ENCODE data around the gene NTRK3.

DNA sequence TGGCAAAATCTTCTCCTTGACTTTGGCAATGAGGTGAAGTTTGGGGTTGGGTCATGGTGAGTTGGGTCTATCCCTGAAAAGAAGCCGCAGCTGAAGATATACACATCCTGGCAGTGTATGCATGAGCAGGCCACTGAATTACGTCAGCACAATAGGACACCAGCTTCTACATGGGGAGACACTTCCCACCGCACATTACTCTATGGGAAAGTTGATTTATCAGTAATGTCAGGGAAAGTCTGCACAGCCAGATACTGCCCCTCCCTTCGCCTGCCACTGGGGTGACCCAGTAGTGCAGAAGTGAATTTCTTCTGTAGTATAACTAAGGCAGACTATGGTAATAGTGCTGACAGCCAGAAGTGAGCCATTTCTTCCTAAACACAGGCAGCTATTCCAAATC is 245.0 kb downstream of the NTRK3 start:
- TF ChIP-seq EZH2 (IDR thresholded peaks at IDR 0.05; ENCODE audit: borderline replicate concordance, low read depth, low read length, severe bottlenecking) (no peak), MYC (IDR thresholded peaks at IDR 0.05; ENCODE audit: low read depth, low read length) (no peak), POLR2A (IDR thresholded peaks at IDR 0.05; ENCODE audit: low read depth, low read length) (no peak)
- TF ChIP-seq, protein P1, sequence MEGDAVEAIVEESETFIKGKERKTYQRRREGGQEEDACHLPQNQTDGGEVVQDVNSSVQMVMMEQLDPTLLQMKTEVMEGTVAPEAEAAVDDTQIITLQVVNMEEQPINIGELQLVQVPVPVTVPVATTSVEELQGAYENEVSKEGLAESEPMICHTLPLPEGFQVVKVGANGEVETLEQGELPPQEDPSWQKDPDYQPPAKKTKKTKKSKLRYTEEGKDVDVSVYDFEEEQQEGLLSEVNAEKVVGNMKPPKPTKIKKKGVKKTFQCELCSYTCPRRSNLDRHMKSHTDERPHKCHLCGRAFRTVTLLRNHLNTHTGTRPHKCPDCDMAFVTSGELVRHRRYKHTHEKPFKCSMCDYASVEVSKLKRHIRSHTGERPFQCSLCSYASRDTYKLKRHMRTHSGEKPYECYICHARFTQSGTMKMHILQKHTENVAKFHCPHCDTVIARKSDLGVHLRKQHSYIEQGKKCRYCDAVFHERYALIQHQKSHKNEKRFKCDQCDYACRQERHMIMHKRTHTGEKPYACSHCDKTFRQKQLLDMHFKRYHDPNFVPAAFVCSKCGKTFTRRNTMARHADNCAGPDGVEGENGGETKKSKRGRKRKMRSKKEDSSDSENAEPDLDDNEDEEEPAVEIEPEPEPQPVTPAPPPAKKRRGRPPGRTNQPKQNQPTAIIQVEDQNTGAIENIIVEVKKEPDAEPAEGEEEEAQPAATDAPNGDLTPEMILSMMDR (IDR thresholded peaks at IDR 0.05; ENCODE audit: extremely low read depth in 1 of 2, insufficient read depth in 1 of 2, low read depth in 1 of 2, low read length in 2 of 2), result no peak
- TF ChIP-seq, protein P2, sequence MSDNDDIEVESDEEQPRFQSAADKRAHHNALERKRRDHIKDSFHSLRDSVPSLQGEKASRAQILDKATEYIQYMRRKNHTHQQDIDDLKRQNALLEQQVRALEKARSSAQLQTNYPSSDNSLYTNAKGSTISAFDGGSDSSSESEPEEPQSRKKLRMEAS (IDR thresholded peaks at IDR 0.05; ENCODE audit: insufficient read depth, insufficient read length), result no peak

Measured in endothelial cell of umbilical vein (primary cell).